Measurements from ENCODE around the gene SOAT1.

SOAT1 gene

GRCh38 chr1:179305450-179305849 lies 11.9 kb downstream of the SOAT1 start:
- TF ChIP-seq CTCF (conservative IDR thresholded peaks at IDR 0.05; ENCODE audit: low read length), result no peak
- no peak for DNase-seq (ENCODE audit: low read depth)
- H3K4me3 ChIP-seq (ENCODE audit: low read length), result no peak overlapping the region

GRCh38 chr1:179310291-179310690 lies 16.7 kb downstream of the SOAT1 start:
- no peak overlapping the region for H3K4me3 ChIP-seq (ENCODE audit: low read length)
- DNase-seq (ENCODE audit: low read depth), result peak; percentile 66
- TF ChIP-seq CTCF (conservative IDR thresholded peaks at IDR 0.05; ENCODE audit: low read length), result no peak

- DNase-seq (ENCODE audit: low read depth), result peak; percentile 84
Measured at GRCh38 chr1:179310721-179311120, 17.1 kb downstream of the SOAT1 start.

GRCh38 chr1:179311149-179311700 lies 17.6 kb downstream of the SOAT1 start:
- no peak overlapping the region for H3K4me3 ChIP-seq (ENCODE audit: low read length)
- TF ChIP-seq CTCF (conservative IDR thresholded peaks at IDR 0.05; ENCODE audit: low read length), result no peak
- no peak for DNase-seq (ENCODE audit: low read depth)

More at GRCh38 chr1:179310721-179311120, 17.1 kb downstream of the SOAT1 start:
- TF ChIP-seq CTCF (conservative IDR thresholded peaks at IDR 0.05; ENCODE audit: low read length), result no peak
- H3K4me3 ChIP-seq (ENCODE audit: low read length), result no peak overlapping the region

- no peak overlapping the region for H3K4me3 ChIP-seq (ENCODE audit: low read length)
- TF ChIP-seq CTCF (conservative IDR thresholded peaks at IDR 0.05; ENCODE audit: low read length), result no peak
- DNase-seq (ENCODE audit: low read depth), result no peak
Measured at GRCh38 chr1:179313004-179313403, 19.4 kb downstream of the SOAT1 start.

GRCh38 chr1:179314928-179315327 lies 21.3 kb downstream of the SOAT1 start:
- TF ChIP-seq CTCF (conservative IDR thresholded peaks at IDR 0.05; ENCODE audit: low read length), result no peak
- no peak for DNase-seq (ENCODE audit: low read depth)

GRCh38 chr1:179318491-179318890 lies 24.9 kb downstream of the SOAT1 start:
- H3K4me3 ChIP-seq (ENCODE audit: low read length), result no peak overlapping the region
- no peak for TF ChIP-seq CTCF (conservative IDR thresholded peaks at IDR 0.05; ENCODE audit: low read length)
- no peak for DNase-seq (ENCODE audit: low read depth)

More at GRCh38 chr1:179314928-179315327, 21.3 kb downstream of the SOAT1 start:
- H3K4me3 ChIP-seq (ENCODE audit: low read length), result no peak overlapping the region
